GM18505 (cell line): Measurements from ENCODE around the gene PLD5.

Experiments used
- ATAC-seq: cut with Tn5 transposase; IDR thresholded peaks from one replicate; pipeline ENCODE4 v1.9.1; 2021; ENCODE audit not compliant: unreplicated experiment
- POLR2A ChIP-seq: IDR thresholded peaks from 4 replicates; pipeline ENCODE4 v1.6.1; 2011; ENCODE audit warnings: borderline replicate concordance; ENCODE audit not compliant: insufficient read depth, insufficient read length; ENCODE audit errors: extremely low read depth

The PLD5 gene

DNA sequence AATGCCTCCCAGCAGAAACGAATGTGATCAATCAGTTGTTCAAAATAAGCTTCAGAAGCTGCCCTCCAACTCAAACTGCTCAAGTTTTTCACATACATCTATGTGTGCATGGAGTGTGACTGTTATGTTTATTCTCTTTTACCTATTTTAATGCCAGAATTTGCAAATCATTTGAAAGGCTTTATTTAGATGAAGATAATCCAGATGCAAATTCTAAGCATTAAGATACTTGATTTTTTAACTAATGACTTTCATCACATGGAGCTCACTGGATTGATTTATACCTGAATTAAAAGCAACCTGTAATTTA, 69.5 kb downstream of the PLD5 start:
- no peak for ATAC-seq
- no peak for TF ChIP-seq POLR2A

DNA sequence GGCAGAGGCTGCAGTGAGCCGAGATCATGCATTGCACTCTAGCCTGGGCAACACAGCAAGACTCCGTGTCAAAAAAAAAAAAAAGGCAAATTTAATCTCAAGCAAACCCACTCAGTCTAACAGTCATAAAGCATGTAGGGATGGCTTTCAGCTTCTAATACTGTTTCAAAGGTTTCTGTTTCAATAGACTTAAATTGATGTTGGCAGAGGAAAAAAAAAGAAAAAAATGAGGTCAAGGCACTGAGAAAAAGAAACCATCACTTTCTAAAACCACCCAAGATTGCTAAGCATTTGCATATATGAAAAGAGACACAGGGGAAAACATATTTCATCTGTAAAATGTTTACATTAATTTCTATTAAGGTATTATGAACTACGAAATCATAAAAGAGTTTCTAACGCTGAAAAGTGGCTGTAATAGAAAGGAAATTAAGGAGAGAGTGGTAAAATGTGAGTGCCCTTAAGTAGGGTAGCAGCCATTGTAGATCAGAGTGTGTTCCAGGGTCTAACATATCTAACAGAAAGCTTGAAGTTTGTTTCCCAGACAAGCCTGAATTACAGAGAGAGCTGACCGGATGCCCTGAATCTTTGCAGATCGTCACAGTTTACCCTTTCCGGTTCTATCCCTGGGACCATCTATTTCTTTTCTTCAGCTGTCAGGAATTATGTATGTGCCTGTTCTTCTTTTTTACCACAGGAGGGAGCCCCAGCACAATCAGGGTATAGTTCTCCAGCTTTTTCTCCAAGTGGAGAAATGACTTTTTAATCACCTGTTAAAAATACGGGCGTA, 70.0 kb downstream of the PLD5 start:
- peak; percentile 63 for ATAC-seq
- TF ChIP-seq POLR2A: no peak

DNA sequence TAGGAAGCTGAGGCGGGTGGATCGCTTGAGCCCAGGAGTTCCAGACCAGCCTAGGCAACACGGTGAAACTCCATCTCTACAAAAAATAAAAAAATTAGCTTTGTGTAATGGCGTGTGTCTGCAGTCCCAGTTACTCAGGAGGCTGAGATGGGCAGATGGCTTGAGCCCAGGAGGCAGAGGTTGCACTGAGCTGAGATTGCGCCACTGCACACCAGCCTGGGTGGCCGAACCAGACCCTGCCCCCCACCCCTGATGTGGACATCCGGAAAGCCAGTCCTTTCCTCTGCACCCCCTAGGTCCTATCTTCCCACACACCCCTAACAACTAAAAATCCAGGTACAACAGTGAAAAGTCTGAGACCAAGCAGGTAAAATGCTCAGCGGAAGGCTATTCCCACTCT, 71.9 kb downstream of the PLD5 start:
- no peak for ATAC-seq
- TF ChIP-seq POLR2A: no peak

DNA sequence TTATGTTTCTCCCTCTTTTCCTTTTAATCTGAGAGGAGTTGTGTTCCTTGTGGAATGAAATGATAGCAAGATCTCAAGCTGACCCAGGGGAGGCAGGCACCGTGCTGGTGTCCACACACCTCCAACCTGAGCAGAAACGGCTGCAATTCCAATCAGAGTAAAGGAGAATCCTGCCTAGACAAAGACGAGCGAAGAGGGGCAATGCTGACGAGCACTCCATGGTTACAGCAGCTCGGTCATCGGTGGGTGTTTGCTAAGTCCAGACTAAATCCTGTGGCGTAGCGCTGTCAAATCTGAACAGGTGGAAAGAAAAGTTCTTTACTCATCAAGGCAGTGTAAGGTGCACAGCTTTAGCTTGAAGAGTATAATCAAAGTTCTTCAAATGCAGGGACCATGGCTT, 74.8 kb downstream of the PLD5 start:
- no peak for TF ChIP-seq POLR2A
- ATAC-seq: no peak

DNA sequence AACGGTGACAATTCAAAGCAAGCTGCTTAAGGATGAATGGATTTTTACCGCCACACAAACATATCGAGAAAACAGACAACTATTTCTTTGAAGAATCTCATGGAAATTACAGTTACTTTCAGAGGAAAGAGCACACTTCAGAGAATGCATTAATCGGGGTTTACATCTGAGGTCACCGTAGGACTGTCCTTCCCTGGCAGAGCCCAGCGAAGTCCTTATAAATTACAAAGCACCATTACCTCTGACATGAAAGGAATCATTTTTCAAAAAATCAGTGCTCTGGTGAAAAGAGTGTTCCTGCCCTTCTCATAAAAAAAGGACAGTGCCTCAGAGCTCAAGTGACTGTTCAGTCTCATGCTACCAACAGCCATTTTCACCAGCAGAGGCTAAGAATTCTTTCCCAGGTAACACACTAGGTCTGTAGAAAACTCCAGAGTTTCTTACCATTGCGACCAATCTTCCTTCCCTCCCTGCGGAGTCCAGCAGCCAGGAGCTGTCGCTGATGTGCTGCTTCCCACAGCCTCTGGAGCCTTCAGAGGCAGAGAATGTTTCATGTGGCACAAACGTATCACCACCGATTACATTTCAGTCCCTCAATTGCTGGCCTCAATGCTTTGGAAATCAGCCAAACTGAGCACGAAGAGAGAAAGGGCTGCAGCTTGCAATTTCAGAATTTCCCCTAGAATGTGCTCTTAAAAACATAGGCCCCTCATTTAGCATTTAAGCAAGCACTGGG, 75.4 kb downstream of the PLD5 start:
- ATAC-seq: no peak
- no peak for TF ChIP-seq POLR2A

DNA sequence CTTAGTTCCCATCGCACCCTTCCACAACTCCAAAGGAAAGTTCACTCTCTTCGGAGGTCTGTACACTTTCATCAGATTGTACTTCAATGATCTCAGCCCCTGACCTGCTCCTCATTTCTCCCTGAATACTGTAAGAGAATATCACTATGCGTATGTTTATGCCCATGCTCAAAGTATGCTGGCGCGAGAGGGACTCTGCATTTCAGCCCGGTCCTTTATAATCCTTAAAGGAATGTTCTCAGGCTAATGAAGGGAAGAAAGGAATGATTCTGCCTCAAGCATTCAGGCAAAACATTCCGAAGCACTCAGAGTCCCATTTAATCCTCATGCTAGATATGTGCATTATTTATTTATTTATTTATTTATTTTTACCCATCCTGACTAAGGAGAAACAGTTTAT, 76.8 kb downstream of the PLD5 start:
- TF ChIP-seq POLR2A: no peak
- ATAC-seq: no peak

DNA sequence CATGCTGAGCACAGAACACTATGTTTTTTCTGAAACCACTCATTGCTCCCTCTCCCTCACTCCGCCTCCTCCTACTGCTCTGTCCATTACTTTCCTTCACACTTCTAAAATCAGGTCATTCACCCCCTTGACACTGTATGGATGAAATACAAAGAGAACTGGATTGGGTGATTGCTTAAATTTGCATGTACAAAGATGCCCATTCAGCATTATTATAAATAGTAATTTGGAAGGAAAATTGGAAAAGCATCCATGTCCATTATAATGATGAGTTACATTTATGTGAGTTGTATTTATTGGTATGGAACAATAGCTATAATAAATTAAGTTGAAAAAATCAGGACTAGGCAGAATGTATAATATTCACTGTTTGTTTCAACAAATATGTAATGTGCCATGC, 83.7 kb downstream of the PLD5 start:
- no peak for ATAC-seq
- TF ChIP-seq POLR2A: no peak

DNA sequence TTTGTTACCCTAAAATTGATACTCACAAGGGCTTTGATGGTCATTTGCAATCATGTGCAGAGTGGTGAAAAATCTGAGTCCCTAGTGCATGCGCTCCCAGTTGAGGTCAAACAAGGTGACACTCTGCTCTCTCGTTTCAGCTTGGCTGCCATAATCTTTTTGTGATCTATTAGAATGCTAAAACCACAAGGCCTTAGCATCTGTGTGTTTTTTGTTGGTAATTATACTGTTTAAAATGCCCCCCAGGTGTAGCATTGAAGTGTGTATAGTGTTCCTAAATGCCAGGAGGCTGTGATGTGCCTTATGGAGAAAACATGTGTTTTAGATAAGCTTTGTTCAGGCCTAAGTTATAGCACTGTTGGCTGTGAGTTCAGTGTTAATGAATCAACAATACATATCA, 89.3 kb downstream of the PLD5 start:
- TF ChIP-seq POLR2A: no peak

DNA sequence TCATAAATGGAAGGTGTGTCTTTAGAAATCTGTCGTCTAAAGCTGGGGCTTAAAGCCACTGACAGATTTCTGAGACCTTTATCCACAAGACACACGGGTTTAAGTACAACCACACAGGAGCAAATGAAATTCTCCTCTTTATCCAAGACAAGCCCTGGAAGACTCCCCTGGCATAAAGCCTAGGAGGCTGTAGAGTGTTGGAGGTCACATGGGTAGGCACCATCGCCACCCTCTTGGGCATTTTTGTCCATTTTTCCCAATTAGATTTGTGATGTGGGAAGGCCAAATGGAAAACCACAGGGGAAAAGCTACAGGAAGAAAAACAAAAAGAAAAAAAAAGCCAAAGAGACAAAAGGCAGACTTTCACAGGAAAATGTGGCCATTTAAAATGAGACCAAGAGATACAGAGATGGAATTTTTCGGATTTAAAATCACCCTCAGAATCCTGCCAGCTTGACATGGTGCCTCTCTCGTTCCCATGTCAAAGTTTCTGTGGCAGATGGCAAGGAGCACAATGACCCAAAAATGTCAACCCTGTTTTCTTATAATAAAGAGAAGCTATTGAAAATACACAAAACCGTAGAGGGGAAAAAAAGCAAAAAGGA, 91.9 kb downstream of the PLD5 start:
- no peak for TF ChIP-seq POLR2A
- no peak for ATAC-seq

More for the DNA sequence above, 89.3 kb downstream of the PLD5 start:
- ATAC-seq: no peak

DNA sequence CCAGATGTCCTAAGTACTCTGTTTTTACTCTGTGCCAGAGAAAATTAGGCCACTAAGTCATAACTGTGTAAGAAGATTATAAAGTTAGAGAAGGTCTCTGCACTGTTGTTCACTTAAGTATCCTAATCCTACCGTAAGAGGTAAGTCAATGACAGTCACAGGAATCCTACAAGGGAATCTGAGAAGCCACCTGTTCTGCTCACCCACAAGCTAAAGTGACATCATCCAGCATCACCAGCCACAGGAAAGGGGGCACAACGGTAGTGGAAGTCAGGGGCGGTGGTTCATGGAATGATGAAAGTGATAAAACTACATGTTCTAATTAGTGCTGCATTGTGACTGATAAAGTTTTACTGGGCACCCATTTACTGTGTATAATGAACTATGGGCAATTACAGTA, 92.7 kb downstream of the PLD5 start:
- no peak for TF ChIP-seq POLR2A
- no peak for ATAC-seq

DNA sequence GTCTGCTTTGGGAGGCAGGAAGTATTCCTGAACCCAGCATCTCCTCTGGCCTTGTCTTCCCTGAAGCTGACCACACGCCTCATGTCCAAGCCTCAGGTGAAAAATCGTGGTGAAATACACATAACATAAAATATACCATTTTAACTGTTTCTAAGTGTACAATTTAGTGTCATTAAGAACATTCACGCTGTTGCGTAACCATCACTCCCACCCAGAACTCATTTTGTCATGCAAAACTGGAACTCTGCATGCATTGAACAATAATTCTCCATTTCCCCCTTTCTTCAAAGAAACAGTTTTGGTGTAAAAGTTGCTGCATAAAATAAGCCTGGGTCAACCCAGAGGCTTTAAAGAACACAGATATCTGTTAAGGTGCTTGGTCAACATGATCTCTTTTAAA, 93.5 kb downstream of the PLD5 start:
- no peak for TF ChIP-seq POLR2A
- ATAC-seq: no peak

DNA sequence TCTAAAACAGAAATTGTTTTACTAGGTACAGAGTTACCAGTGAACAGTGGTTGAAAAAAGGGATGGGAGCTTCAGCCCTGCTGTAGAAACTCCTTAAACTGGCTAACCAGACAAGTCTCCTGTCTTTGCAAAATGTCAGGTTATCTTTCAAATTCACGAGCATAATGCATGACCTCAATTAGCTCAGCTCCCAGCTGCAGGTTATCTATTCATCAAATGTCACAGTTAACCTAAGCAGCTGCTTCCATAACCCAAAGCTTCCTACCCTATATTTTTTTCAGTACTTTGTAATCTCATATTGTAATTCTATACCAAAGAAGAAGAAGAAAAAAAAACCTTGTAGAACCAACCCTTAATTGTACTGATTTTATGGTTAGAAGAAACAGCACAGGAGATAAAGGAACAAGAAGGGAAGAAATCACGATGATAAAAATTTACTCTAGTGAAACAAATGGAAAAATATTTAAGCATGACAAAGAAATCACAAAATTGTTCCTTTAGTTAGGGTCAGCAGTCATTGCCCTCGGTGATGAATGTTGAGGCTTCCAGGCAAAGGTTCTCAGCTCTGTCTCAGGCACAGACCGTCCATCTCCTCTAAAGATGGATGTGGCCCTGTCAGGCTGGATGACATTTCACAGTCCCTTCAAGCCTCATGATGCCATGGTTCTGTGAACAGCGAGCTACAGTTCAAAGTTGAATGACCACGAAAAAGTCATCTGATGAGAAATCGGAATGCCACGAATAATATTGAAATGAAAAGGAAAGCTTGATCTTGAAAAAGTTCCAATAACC, 95.9 kb downstream of the PLD5 start:
- no peak for ATAC-seq

DNA sequence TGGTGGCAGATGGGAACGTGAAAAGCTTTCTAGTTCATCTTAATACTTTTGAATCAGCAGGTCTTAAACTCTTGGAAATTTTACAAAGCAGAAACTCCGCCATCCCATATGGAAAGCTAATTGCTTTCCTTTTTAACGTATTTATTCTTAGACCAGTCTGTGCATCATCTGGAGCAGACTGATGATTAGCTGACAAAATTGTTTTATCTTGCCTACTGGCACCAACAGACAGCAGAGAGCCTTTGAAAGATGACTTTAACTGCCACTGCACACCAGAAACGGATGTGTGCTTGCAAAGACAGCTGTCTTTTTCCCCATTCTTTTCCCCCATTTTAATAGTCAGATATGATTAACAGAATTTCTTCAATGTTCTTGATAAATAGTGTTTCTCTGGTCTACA, 97.0 kb downstream of the PLD5 start:
- no peak for TF ChIP-seq POLR2A
- no peak for ATAC-seq

More for the DNA sequence above, 95.9 kb downstream of the PLD5 start:
- TF ChIP-seq POLR2A: no peak

DNA sequence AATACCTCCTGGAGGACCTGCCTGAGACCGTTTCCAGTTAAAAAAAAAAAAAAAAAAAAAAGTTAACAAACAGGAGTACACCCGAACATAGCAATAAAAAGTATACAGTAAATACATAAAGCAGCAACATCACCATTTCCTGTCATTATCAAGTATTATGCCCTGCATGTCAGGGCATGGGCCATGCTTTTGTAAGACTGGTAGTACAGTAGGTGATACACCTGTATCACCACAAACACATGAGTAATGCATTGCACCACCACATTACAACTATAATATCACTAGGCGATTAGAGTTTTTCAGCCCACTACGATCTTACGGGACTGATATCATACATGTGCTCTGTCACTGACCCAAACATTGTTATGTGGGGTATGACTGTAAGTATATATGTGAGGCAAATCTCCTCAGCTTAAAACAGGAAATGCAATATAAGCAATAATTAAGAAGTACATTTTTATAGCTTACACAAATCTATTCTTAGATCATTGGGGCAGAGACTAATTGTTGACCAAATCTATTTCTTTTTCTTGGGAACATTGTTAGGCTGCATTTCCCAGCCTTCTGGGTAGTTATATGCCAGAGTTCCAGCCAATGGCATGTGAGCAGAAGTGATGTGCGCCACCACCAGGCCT, 98.1 kb downstream of the PLD5 start:
- ATAC-seq: no peak
- no peak for TF ChIP-seq POLR2A

DNA sequence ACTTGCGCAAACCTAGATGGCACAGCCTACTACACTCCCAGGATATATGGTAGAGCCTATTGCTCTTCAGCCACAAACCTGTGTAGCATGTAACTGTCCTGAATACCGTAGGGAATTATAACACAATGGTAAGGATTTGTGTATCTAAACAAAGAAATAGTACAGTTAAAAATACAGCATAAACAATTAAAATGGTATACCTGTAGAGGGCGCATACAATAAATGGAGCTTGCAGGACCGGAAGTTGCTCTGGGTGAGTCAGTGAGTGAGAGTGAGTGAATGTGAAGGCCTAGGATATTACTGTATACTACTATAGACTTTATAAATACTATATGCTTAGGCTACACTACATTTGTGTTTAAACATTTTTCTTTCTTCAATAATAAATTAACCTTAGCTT, 99.3 kb downstream of the PLD5 start:
- TF ChIP-seq POLR2A: no peak
- no peak for ATAC-seq
